Mesodermal cell (in vitro differentiated cells): ENCODE data around the gene IL18R1.

Source experiments
- H3K27ac ChIP-seq: 2 replicates; pipeline ENCODE4 v1.7.0; 2013; ENCODE audit warnings: mild to moderate bottlenecking, low read depth, low read length, moderate library complexity; ENCODE audit not compliant: severe bottlenecking
- H3K36me3 ChIP-seq: 2 replicates; pipeline ENCODE4 v1.7.1; 2013; ENCODE audit warnings: mild to moderate bottlenecking, low read length, moderate library complexity; ENCODE audit not compliant: control insufficient read depth, insufficient read depth
- H3K4me1 ChIP-seq: one replicate; pipeline ENCODE4 v1.7.1; 2013; ENCODE audit warnings: mild to moderate bottlenecking, low read length; ENCODE audit not compliant: insufficient read depth, control insufficient read depth, poor library complexity, severe bottlenecking
- H3K4me3 ChIP-seq: 2 replicates; pipeline ENCODE4 v1.7.0; 2013; ENCODE audit warnings: low read length, control low read depth, mild to moderate bottlenecking; ENCODE audit not compliant: insufficient read depth, poor library complexity, severe bottlenecking; ENCODE audit errors: extremely low read depth
- H3K9me3 ChIP-seq: 2 replicates; pipeline ENCODE4 v1.7.1; 2013; ENCODE audit warnings: mild to moderate bottlenecking, low read length, moderate library complexity; ENCODE audit not compliant: control insufficient read depth
- WGBS, 2 experiments: methylation state at CpG; one replicate each; pipeline ENCODE4 v1.1.5; 2013; ENCODE audit warnings: missing lambda C conversion rate in 2 of 2; ENCODE audit not compliant: insufficient coverage in 2 of 2; 5-methylcytosine and 5-hydroxymethylcytosine counted together

IL18R1 gene

GRCh38 chr2:102365763-102366162, 10.2 kb downstream of the IL18R1 start:
- peaks cover 30% of the 10 kb centered on the region for H3K9me3 ChIP-seq
- WGBS, 2 experiments, result 58 to 95% methylated on average over 1 of the region's 1 CpG
- H3K27ac ChIP-seq, result no peak overlapping the region
- no peak overlapping the region for H3K4me3 ChIP-seq
- H3K36me3 ChIP-seq, result no peaks in the 10 kb centered on the region
- no peaks in the 10 kb centered on the region for H3K4me1 ChIP-seq

GRCh38 chr2:102366406-102367112, 11.0 kb downstream of the IL18R1 start:
- 80 to 89% methylated on average over 2 of the region's 3 CpGs for WGBS, 2 experiments
- Histone ChIP-seq H3K36me3 (no peaks in the 10 kb centered on the region), H3K27ac (no peak overlapping the region), H3K9me3 (peaks cover 30% of the 10 kb centered on the region), H3K4me3 (no peak overlapping the region), H3K4me1 (no peaks in the 10 kb centered on the region)

GRCh38 chr2:102367331-102367971, 11.9 kb downstream of the IL18R1 start:
- no peaks in the 10 kb centered on the region for H3K4me1 ChIP-seq
- 83 to 89% methylated on average over 2 to 3 of the region's 6 CpGs for WGBS, 2 experiments

GRCh38 chr2:102368461-102369109, 13.0 kb downstream of the IL18R1 start:
- Histone ChIP-seq H3K36me3 (no peaks in the 10 kb centered on the region), H3K4me3 (no peak overlapping the region), H3K9me3 (peaks cover 30% of the 10 kb centered on the region), H3K27ac (no peak overlapping the region), H3K4me1 (no peaks in the 10 kb centered on the region)
- WGBS, 2 experiments, result 83 to 96% methylated on average over 3 to 4 of the region's 5 CpGs

More at GRCh38 chr2:102367331-102367971, 11.9 kb downstream of the IL18R1 start:
- H3K9me3 ChIP-seq, result peaks cover 30% of the 10 kb centered on the region
- no peaks in the 10 kb centered on the region for H3K36me3 ChIP-seq
- H3K27ac ChIP-seq, result no peak overlapping the region
- H3K4me3 ChIP-seq, result no peak overlapping the region

- H3K4me3 ChIP-seq, result no peak overlapping the region
- no peaks in the 10 kb centered on the region for H3K4me1 ChIP-seq
- no peaks in the 10 kb centered on the region for H3K36me3 ChIP-seq
- no peak overlapping the region for H3K27ac ChIP-seq
- H3K9me3 ChIP-seq, result peaks cover 21% of the 10 kb centered on the region
- no CpG with 5 or more reads among the region's 1 CpG for WGBS, 2 experiments
Measured at GRCh38 chr2:102369866-102370265, 14.3 kb downstream of the IL18R1 start.

- H3K9me3 ChIP-seq, result no peaks in the 10 kb centered on the region
- H3K4me1 ChIP-seq, result no peaks in the 10 kb centered on the region
- 71% methylated on average over 1 of the region's 1 CpG; no CpG with 5 or more reads in 1 of the 2 experiments for WGBS, 2 experiments
- no peak overlapping the region for H3K27ac ChIP-seq
- H3K4me3 ChIP-seq, result no peak overlapping the region
- no peaks in the 10 kb centered on the region for H3K36me3 ChIP-seq
Measured at GRCh38 chr2:102376052-102376591, 20.5 kb downstream of the IL18R1 start.

GRCh38 chr2:102383722-102384121, 28.1 kb downstream of the IL18R1 start:
- Histone ChIP-seq H3K36me3 (no peaks in the 10 kb centered on the region), H3K9me3 (peaks cover 12% of the 10 kb centered on the region), H3K27ac (no peak overlapping the region), H3K4me1 (no peaks in the 10 kb centered on the region), H3K4me3 (no peak overlapping the region)

GRCh38 chr2:102385522-102385921, 29.9 kb downstream of the IL18R1 start:
- Histone ChIP-seq H3K4me1 (no peaks in the 10 kb centered on the region), H3K4me3 (no peak overlapping the region), H3K9me3 (peaks cover 12% of the 10 kb centered on the region), H3K27ac (no peak overlapping the region), H3K36me3 (no peaks in the 10 kb centered on the region)
- WGBS, 2 experiments, result 64 to 73% methylated on average over 1 of the region's 1 CpG

GRCh38 chr2:102386004-102386403, 30.4 kb downstream of the IL18R1 start:
- H3K36me3 ChIP-seq, result no peaks in the 10 kb centered on the region
- H3K27ac ChIP-seq, result no peak overlapping the region
- H3K9me3 ChIP-seq, result peaks cover 12% of the 10 kb centered on the region
- no peak overlapping the region for H3K4me3 ChIP-seq
- no peaks in the 10 kb centered on the region for H3K4me1 ChIP-seq
- 76 to 79% methylated on average over 2 to 3 of the region's 3 CpGs for WGBS, 2 experiments

GRCh38 chr2:102386867-102387541, 31.4 kb downstream of the IL18R1 start:
- H3K36me3 ChIP-seq, result no peaks in the 10 kb centered on the region
- H3K4me1 ChIP-seq, result no peaks in the 10 kb centered on the region
- WGBS, 2 experiments, result 73 to 100% methylated on average over 1 to 2 of the region's 3 CpGs
- H3K27ac ChIP-seq, result no peak overlapping the region
- no peak overlapping the region for H3K4me3 ChIP-seq
- H3K9me3 ChIP-seq, result peaks cover 12% of the 10 kb centered on the region
